WTC11 (cell line): ENCODE measurements around the gene MTCP1. TPM values are rescaled to one million over a fixed set of nuclear protein-coding genes. Genes with fewer than 3 reads are reported as not detected.

ENCODE experiments used
- ATAC-seq: fragments of 200-7000 bp; cut with Tn5 transposase; 2 replicates; pipeline ENCODE4 v1.10.0; 2021; ENCODE audit warnings: mild to moderate bottlenecking, moderate library complexity
- CTCF ChIA-PET: fragments of 300-600 bp; sonication (Branson Sonifier 250); formaldehyde crosslinking; loops from one replicate; lab custom pipeline; 2021; ENCODE audit warnings: antibody characterized with exemption; lab: Charles Lee
- POLR2A ChIA-PET: fragments of 350-600 bp; sonication (Branson Sonifier 250); formaldehyde crosslinking; loops from one replicate; lab custom pipeline; 2021; ENCODE audit warnings: antibody characterized with exemption; lab: Charles Lee
- DNase-seq: peaks from one replicate; pipeline ENCODE4 v3.0.0; 2021; ENCODE audit warnings: low spot score
- H3K27ac Mint-ChIP-seq: 2 replicates; pipeline ENCODE4 v1.8.0; 2021; ENCODE audit warnings: mixed read lengths
- H3K27me3 Mint-ChIP-seq: 2 replicates; pipeline ENCODE4 v1.8.0; 2021; ENCODE audit warnings: low read depth, mild to moderate bottlenecking, moderate library complexity, mixed read lengths
- H3K36me3 Mint-ChIP-seq: 2 replicates; pipeline ENCODE4 v1.8.0; 2021; ENCODE audit warnings: mixed read lengths
- H3K4me1 Mint-ChIP-seq: 2 replicates; pipeline ENCODE4 v1.8.0; 2022; ENCODE audit warnings: mixed read lengths
- H3K4me3 Mint-ChIP-seq: 2 replicates; pipeline ENCODE4 v1.8.0; 2021; ENCODE audit warnings: mild to moderate bottlenecking, moderate library complexity, mixed read lengths
- H3K9me3 Mint-ChIP-seq: 2 replicates; pipeline ENCODE4 v1.8.0; 2021; ENCODE audit warnings: mixed read lengths
- ELF4 ChIP-seq: sonication (generic); formaldehyde crosslinking; IDR thresholded peaks from 2 replicates; pipeline ENCODE4 v1.8.1; 2022; ENCODE audit warnings: low read depth, mild to moderate bottlenecking, moderate library complexity, missing genetic modification reagents
- EMX1 ChIP-seq: fragments of 250-450 bp; sonication (Bioruptor Pico); IDR thresholded peaks from 2 replicates; pipeline ENCODE4 v1.8.0; 2021; ENCODE audit warnings: mild to moderate bottlenecking
- JAZF1 ChIP-seq: fragments of 250-450 bp; sonication (Bioruptor Pico); IDR thresholded peaks from 2 replicates; pipeline ENCODE4 v1.9.0; 2021; ENCODE audit warnings: moderate library complexity, mild to moderate bottlenecking, inconsistent platforms
- MXD4 ChIP-seq: fragments of 250-450 bp; sonication (Bioruptor Pico); IDR thresholded peaks from 2 replicates; pipeline ENCODE4 v1.8.0; 2021; ENCODE audit warnings: mild to moderate bottlenecking, moderate library complexity, borderline replicate concordance
- SMAD4 ChIP-seq: sonication (generic); formaldehyde crosslinking; IDR thresholded peaks from 2 replicates; pipeline ENCODE4 v1.8.0; 2022; ENCODE audit warnings: mild to moderate bottlenecking, missing genetic modification reagents
- SP1 ChIP-seq: sonication (generic); formaldehyde crosslinking; conservative IDR thresholded peaks from 2 replicates; pipeline ENCODE4 v1.8.1; 2022; ENCODE audit warnings: missing genetic modification reagents
- TCF7 ChIP-seq: sonication (generic); formaldehyde crosslinking; IDR thresholded peaks from 2 replicates; pipeline ENCODE4 v1.8.0; 2022; ENCODE audit warnings: mild to moderate bottlenecking, low read depth, missing genetic modification reagents, moderate library complexity
- TP53 ChIP-seq: sonication (generic); formaldehyde crosslinking; IDR thresholded peaks from 2 replicates; pipeline ENCODE4 v1.8.1; 2023; ENCODE audit warnings: mild to moderate bottlenecking, missing genetic modification reagents
- USF1 ChIP-seq: sonication (generic); formaldehyde crosslinking; IDR thresholded peaks from 2 replicates; pipeline ENCODE4 v1.8.0; 2022; ENCODE audit warnings: mild to moderate bottlenecking, missing genetic modification reagents
- ZBTB21 ChIP-seq: sonication (generic); formaldehyde crosslinking; IDR thresholded peaks from 2 replicates; pipeline ENCODE4 v1.8.1; 2023; ENCODE audit warnings: mild to moderate bottlenecking, missing genetic modification reagents, borderline replicate concordance
- ZMAT4 ChIP-seq: fragments of 250-450 bp; sonication (Bioruptor Pico); IDR thresholded peaks from 2 replicates; pipeline ENCODE4 v1.9.0; 2021; ENCODE audit warnings: mild to moderate bottlenecking
- ZNF138 ChIP-seq: sonication (generic); formaldehyde crosslinking; conservative IDR thresholded peaks from 2 replicates; pipeline ENCODE4 v1.8.1; 2022; ENCODE audit warnings: mild to moderate bottlenecking, moderate library complexity, missing genetic modification reagents
- ZNF219 ChIP-seq: sonication (generic); formaldehyde crosslinking; IDR thresholded peaks from 2 replicates; pipeline ENCODE4 v1.8.0; 2023; ENCODE audit warnings: missing genetic modification reagents, mild to moderate bottlenecking, borderline replicate concordance
- ZNF232 ChIP-seq: sonication (generic); formaldehyde crosslinking; IDR thresholded peaks from 2 replicates; pipeline ENCODE4 v1.8.0; 2022; ENCODE audit warnings: mild to moderate bottlenecking, missing genetic modification reagents
- ZNF263 ChIP-seq: sonication (generic); formaldehyde crosslinking; IDR thresholded peaks from 2 replicates; pipeline ENCODE4 v1.8.1; 2022; ENCODE audit warnings: low read depth, mild to moderate bottlenecking, moderate library complexity, missing genetic modification reagents
- total RNA-seq: library from RNA; stranded (reverse); gene quantifications from 3 replicates; pipeline ENCODE4 v1.2.3, GENCODE V29; 2021
- TF ChIP-seq, protein P1 (sequence below): sonication (generic); formaldehyde crosslinking; IDR thresholded peaks from 2 replicates; pipeline ENCODE4 v1.8.0; 2023; ENCODE audit warnings: mild to moderate bottlenecking, missing genetic modification reagents
- TF ChIP-seq, protein P2 (sequence below): fragments of 250-450 bp; sonication (Bioruptor Pico); conservative IDR thresholded peaks from 2 replicates; pipeline ENCODE4 v1.9.0; 2021; ENCODE audit warnings: mild to moderate bottlenecking
- TF ChIP-seq, protein P3 (sequence below): sonication (generic); formaldehyde crosslinking; IDR thresholded peaks from 2 replicates; pipeline ENCODE4 v1.8.0; 2023; ENCODE audit warnings: missing genetic modification reagents
- TF ChIP-seq, protein P4 (sequence below): sonication (generic); formaldehyde crosslinking; IDR thresholded peaks from 2 replicates; pipeline ENCODE4 v1.8.0; 2022; ENCODE audit warnings: mild to moderate bottlenecking, missing genetic modification reagents

The MTCP1 gene
- total RNA-seq, 1 experiment from 2014 or later, result 12.8 TPM

- TF ChIP-seq, protein P1, sequence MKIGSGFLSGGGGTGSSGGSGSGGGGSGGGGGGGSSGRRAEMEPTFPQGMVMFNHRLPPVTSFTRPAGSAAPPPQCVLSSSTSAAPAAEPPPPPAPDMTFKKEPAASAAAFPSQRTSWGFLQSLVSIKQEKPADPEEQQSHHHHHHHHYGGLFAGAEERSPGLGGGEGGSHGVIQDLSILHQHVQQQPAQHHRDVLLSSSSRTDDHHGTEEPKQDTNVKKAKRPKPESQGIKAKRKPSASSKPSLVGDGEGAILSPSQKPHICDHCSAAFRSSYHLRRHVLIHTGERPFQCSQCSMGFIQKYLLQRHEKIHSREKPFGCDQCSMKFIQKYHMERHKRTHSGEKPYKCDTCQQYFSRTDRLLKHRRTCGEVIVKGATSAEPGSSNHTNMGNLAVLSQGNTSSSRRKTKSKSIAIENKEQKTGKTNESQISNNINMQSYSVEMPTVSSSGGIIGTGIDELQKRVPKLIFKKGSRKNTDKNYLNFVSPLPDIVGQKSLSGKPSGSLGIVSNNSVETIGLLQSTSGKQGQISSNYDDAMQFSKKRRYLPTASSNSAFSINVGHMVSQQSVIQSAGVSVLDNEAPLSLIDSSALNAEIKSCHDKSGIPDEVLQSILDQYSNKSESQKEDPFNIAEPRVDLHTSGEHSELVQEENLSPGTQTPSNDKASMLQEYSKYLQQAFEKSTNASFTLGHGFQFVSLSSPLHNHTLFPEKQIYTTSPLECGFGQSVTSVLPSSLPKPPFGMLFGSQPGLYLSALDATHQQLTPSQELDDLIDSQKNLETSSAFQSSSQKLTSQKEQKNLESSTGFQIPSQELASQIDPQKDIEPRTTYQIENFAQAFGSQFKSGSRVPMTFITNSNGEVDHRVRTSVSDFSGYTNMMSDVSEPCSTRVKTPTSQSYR (CRISPR knock-in tag), result no peak
- no peak for TF ChIP-seq ZBTB21 (CRISPR knock-in tag)
These were observed 14.5 kb downstream of the MTCP1 start (continued) for GRCh38 chrX:155056471-155056870.

GRCh38 chrX:155055494-155055893 is 15.4 kb downstream of the MTCP1 start:
- peaks cover 4% of the 10 kb centered on the region; the same call in 1 of the 2 replicates for H3K4me1 Mint-ChIP-seq
- no peaks in the 10 kb centered on the region for H3K9me3 Mint-ChIP-seq
- H3K36me3 Mint-ChIP-seq, result peaks cover 3% of the 10 kb centered on the region; the same call in 1 of the 2 replicates

DNA sequence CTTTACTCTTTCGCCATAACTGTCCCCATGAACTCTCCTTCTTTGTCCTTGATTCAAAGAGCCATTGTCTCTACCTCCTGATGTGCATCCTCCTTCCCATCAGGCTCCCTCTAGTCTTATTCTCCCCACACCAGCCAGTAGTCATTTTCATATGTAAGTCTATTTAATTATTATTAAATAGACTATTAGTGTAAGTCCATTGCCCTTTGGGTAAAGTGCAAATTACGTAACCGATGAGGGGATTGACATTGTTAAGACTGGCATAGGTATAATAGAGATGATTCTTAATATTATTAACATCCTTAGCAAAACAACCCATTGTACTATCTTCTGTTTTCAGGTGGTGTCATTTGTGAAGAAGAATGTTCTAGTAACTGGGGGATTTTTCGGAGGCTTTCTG is 16.7 kb downstream of the MTCP1 start:
- Mint-ChIP-seq H3K4me3 (no peak overlapping the region), H3K9me3 (no peaks in the 10 kb centered on the region), H3K27ac (no peak overlapping the region), H3K36me3 (peaks cover 3% of the 10 kb centered on the region; the same call in 1 of the 2 replicates)
- no peak for DNase-seq
- ChIA-PET CTCF (no interaction called here), POLR2A (no interaction called here)
- TF ChIP-seq, protein P1 (CRISPR knock-in tag), result no peak
- no peak for TF ChIP-seq JAZF1 (CRISPR knock-in tag)
- TF ChIP-seq, all 79 proteins: peak for 0
- Mint-ChIP-seq H3K4me1 (peaks cover 4% of the 10 kb centered on the region; the same call in 1 of the 2 replicates), H3K27me3 (no peaks in the 10 kb centered on the region)
- no peak for ATAC-seq

More at GRCh38 chrX:155055494-155055893, 15.4 kb downstream of the MTCP1 start:
- no peak for ATAC-seq
- TF ChIP-seq ZNF232 (CRISPR knock-in tag) (no peak), SP1 (no peak), ZNF219 (CRISPR knock-in tag) (no peak), USF1 (CRISPR knock-in tag) (no peak), EMX1 (CRISPR knock-in tag) (no peak)
- TF ChIP-seq, protein P2, sequence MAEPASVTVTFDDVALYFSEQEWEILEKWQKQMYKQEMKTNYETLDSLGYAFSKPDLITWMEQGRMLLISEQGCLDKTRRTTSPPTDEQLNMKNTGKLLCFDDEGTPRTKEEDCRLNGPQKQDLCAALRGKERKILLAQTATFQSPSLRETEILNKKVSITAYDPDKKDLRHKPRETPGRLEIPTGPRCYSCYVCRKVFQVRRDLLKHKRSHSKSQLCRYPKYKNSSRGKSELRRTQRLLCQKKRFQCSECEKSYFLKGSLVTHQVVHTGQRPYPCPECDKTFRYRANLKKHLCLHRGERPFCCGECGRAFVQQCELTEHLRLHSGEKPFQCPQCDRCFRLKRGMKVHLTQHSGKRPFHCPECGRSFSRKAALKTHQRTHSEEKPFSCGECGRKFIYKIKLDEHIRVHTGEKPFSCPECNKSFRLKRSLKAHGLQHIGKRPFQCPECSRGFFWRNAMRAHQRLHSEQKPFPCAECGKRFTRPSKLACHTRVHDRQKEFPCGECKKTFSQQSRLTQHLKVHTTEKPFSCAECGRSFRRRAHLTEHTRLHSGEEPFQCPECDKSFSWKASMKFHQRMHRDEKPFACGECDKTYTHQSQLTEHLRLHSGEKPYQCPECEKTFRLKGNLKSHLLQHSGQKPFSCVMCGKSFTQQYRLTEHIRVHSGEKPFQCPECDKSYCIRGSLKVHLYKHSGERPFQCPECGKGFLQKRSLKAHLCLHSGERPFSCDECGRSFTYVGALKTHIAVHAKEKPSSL, result no peak
- H3K27me3 Mint-ChIP-seq, result no peaks in the 10 kb centered on the region
- no peak overlapping the region for H3K27ac Mint-ChIP-seq
- ChIA-PET CTCF (no interaction called here), POLR2A (no interaction called here)
- no peak overlapping the region for H3K4me3 Mint-ChIP-seq
- DNase-seq, result no peak

DNA sequence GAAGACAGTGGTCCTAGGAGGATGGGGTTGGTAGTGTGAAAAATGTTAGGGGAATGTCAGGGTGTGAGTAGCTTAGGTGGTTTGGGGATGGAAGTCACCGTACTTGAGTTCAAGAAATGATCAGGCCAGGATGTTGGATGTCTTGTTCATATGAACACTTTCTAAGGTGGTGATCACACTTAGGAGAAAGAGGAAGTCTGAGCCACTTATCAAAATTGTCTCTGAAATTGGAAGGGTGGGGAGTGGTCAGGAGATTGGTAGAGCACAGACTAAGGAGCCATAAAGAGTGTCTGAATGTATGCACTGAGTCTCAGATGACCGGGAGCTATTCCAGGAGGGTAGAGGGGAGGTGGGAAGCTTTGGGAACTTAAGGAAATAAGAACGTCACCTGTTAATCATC is 17.3 kb downstream of the MTCP1 start:
- no peak for DNase-seq
- ATAC-seq, result no peak
- POLR2A ChIA-PET, result no interaction called here
- Mint-ChIP-seq H3K27me3 (no peaks in the 10 kb centered on the region), H3K27ac (no peak overlapping the region), H3K4me3 (no peak overlapping the region), H3K9me3 (no peaks in the 10 kb centered on the region), H3K4me1 (peaks cover 7% of the 10 kb centered on the region), H3K36me3 (peaks cover 3% of the 10 kb centered on the region; the same call in 1 of the 2 replicates)
- CTCF ChIA-PET, result no interaction called here
- TF ChIP-seq EMX1 (CRISPR knock-in tag), result no peak
- no peak for TF ChIP-seq ZNF263 (CRISPR knock-in tag)
- TF ChIP-seq SMAD4 (CRISPR knock-in tag), result no peak
- TF ChIP-seq, protein P3, sequence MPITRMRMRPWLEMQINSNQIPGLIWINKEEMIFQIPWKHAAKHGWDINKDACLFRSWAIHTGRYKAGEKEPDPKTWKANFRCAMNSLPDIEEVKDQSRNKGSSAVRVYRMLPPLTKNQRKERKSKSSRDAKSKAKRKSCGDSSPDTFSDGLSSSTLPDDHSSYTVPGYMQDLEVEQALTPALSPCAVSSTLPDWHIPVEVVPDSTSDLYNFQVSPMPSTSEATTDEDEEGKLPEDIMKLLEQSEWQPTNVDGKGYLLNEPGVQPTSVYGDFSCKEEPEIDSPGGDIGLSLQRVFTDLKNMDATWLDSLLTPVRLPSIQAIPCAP (CRISPR knock-in tag), result no peak
- TF ChIP-seq ELF4 (CRISPR knock-in tag), result no peak
- no peak for TF ChIP-seq TP53 (CRISPR knock-in tag)
- no peak for TF ChIP-seq ZNF138 (CRISPR knock-in tag)
- no peak for TF ChIP-seq TCF7
- no peak for TF ChIP-seq ZMAT4
- TF ChIP-seq MXD4 (CRISPR knock-in tag), result no peak
- TF ChIP-seq, protein P4, sequence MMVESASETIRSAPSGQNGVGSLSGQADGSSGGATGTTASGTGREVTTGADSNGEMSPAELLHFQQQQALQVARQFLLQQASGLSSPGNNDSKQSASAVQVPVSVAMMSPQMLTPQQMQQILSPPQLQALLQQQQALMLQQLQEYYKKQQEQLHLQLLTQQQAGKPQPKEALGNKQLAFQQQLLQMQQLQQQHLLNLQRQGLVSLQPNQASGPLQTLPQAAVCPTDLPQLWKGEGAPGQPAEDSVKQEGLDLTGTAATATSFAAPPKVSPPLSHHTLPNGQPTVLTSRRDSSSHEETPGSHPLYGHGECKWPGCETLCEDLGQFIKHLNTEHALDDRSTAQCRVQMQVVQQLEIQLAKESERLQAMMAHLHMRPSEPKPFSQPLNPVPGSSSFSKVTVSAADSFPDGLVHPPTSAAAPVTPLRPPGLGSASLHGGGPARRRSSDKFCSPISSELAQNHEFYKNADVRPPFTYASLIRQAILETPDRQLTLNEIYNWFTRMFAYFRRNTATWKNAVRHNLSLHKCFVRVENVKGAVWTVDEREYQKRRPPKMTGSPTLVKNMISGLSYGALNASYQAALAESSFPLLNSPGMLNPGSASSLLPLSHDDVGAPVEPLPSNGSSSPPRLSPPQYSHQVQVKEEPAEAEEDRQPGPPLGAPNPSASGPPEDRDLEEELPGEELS (CRISPR knock-in tag), result no peak
